ENCODE data around the gene TMEM245. TPM values are rescaled to one million over a fixed set of nuclear protein-coding genes. Genes with fewer than 3 reads are reported as not detected.

Gene TMEM245
- polyA plus RNA-seq, 3 donors from 2014 or later: 13.1 to 29.8 (median 20.8) TPM

GRCh38 chr9:109035684-109036423 is 83.9 kb downstream of the TMEM245 start:
- Mint-ChIP-seq H3K4me3 (no peak overlapping the region), H3K27ac (peak overlapping the region in 2 of 6 donors; percentile 41 to 53), H3K27me3 (ENCODE audit: low read depth in 3 of 3) (peaks cover 0 to 2% (median 0%) of the 10 kb centered on the region in 3 donors), H3K4me1 (no peaks in the 10 kb centered on the region), H3K36me3 (peaks cover 29 to 40% (median 32%) of the 10 kb centered on the region in 3 donors), H3K9me3 (no peaks in the 10 kb centered on the region)
- no peak for DNase-seq

- DNase-seq: no peak
- H3K27ac Mint-ChIP-seq: no peak overlapping the region
- peaks cover 0 to 2% (median 0%) of the 10 kb centered on the region in 3 donors for H3K27me3 Mint-ChIP-seq (ENCODE audit: low read depth in 3 of 3)
- H3K9me3 Mint-ChIP-seq: no peaks in the 10 kb centered on the region
- H3K4me3 Mint-ChIP-seq: no peak overlapping the region
- H3K36me3 Mint-ChIP-seq: peaks cover 24 to 35% (median 26%) of the 10 kb centered on the region in 3 donors
- H3K4me1 Mint-ChIP-seq: no peaks in the 10 kb centered on the region
Measured at GRCh38 chr9:109033941-109034700, 85.6 kb downstream of the TMEM245 start.

- DNase-seq: no peak
- H3K9me3 Mint-ChIP-seq: no peaks in the 10 kb centered on the region
- peaks cover 19 to 32% (median 25%) of the 10 kb centered on the region in 3 donors for H3K36me3 Mint-ChIP-seq
Measured at GRCh38 chr9:109031241-109031640, 88.5 kb downstream of the TMEM245 start.

GRCh38 chr9:109030426-109030825 is 89.3 kb downstream of the TMEM245 start:
- H3K27ac Mint-ChIP-seq: no peak overlapping the region
- no peaks in the 10 kb centered on the region for H3K27me3 Mint-ChIP-seq (ENCODE audit: low read depth in 3 of 3)
- no peaks in the 10 kb centered on the region for H3K9me3 Mint-ChIP-seq
- H3K4me3 Mint-ChIP-seq: no peak overlapping the region
- peaks cover 0 to 1% of the 10 kb centered on the region in 2 donors for H3K4me1 Mint-ChIP-seq
- DNase-seq: no peak
- H3K36me3 Mint-ChIP-seq: peaks cover 15 to 26% (median 21%) of the 10 kb centered on the region in 3 donors

More at GRCh38 chr9:109031241-109031640, 88.5 kb downstream of the TMEM245 start:
- no peak overlapping the region for H3K4me3 Mint-ChIP-seq
- H3K27ac Mint-ChIP-seq: no peak overlapping the region
- H3K27me3 Mint-ChIP-seq (ENCODE audit: low read depth in 3 of 3): peaks cover 0 to 2% (median 0%) of the 10 kb centered on the region in 3 donors
- peaks cover 0 to 1% of the 10 kb centered on the region in 2 donors for H3K4me1 Mint-ChIP-seq

- H3K27me3 Mint-ChIP-seq (ENCODE audit: low read depth in 3 of 3): no peaks in the 10 kb centered on the region
- H3K9me3 Mint-ChIP-seq: no peaks in the 10 kb centered on the region
- no peak overlapping the region for H3K4me3 Mint-ChIP-seq
- H3K4me1 Mint-ChIP-seq: peaks cover 1 to 11% of the 10 kb centered on the region in 2 donors
- no peak for DNase-seq
- H3K27ac Mint-ChIP-seq: no peak overlapping the region
- peaks cover 11 to 29% (median 17%) of the 10 kb centered on the region in 3 donors for H3K36me3 Mint-ChIP-seq
Measured at GRCh38 chr9:109028457-109028856, 91.3 kb downstream of the TMEM245 start.

- peaks cover 1 to 11% of the 10 kb centered on the region in 2 donors for H3K4me1 Mint-ChIP-seq
- H3K27me3 Mint-ChIP-seq (ENCODE audit: low read depth in 3 of 3): no peaks in the 10 kb centered on the region
- no peak for DNase-seq
- no peak overlapping the region for H3K4me3 Mint-ChIP-seq
- H3K36me3 Mint-ChIP-seq: peaks cover 7 to 24% (median 13%) of the 10 kb centered on the region in 3 donors
- H3K9me3 Mint-ChIP-seq: no peaks in the 10 kb centered on the region
- H3K27ac Mint-ChIP-seq: no peak overlapping the region
Measured at GRCh38 chr9:109027176-109027575, 92.6 kb downstream of the TMEM245 start.

GRCh38 chr9:109026306-109026705 is 93.4 kb downstream of the TMEM245 start:
- Mint-ChIP-seq H3K36me3 (peaks cover 3 to 20% (median 8%) of the 10 kb centered on the region in 3 donors), H3K27me3 (ENCODE audit: low read depth in 3 of 3) (no peaks in the 10 kb centered on the region), H3K4me3 (no peak overlapping the region), H3K4me1 (peaks cover 1 to 11% of the 10 kb centered on the region in 2 donors), H3K27ac (peak overlapping the region in 1 of 6 donors; percentile 55), H3K9me3 (no peaks in the 10 kb centered on the region)
- DNase-seq: no peak

GRCh38 chr9:109022873-109023272 is 96.9 kb downstream of the TMEM245 start:
- H3K4me3 Mint-ChIP-seq: no peak overlapping the region
- H3K27me3 Mint-ChIP-seq (ENCODE audit: low read depth in 3 of 3): no peaks in the 10 kb centered on the region
- no peak for DNase-seq
- no peaks in the 10 kb centered on the region for H3K9me3 Mint-ChIP-seq
- peaks cover 0 to 16% (median 2%) of the 10 kb centered on the region in 3 donors for H3K36me3 Mint-ChIP-seq
- peaks cover 1 to 11% of the 10 kb centered on the region in 2 donors for H3K4me1 Mint-ChIP-seq
- no peak overlapping the region for H3K27ac Mint-ChIP-seq

GRCh38 chr9:109020581-109021511 is 98.9 kb downstream of the TMEM245 start:
- Mint-ChIP-seq H3K4me1 (peaks cover 0 to 11% of the 10 kb centered on the region in 2 donors), H3K9me3 (no peaks in the 10 kb centered on the region), H3K27ac (no peak overlapping the region), H3K4me3 (no peak overlapping the region), H3K36me3 (peaks cover 0 to 16% (median 2%) of the 10 kb centered on the region in 3 donors), H3K27me3 (ENCODE audit: low read depth in 3 of 3) (no peaks in the 10 kb centered on the region)
- DNase-seq: no peak

- no peaks in the 10 kb centered on the region for H3K27me3 Mint-ChIP-seq (ENCODE audit: low read depth in 3 of 3)
- H3K4me3 Mint-ChIP-seq: no peak overlapping the region
- peaks cover 0 to 16% (median 2%) of the 10 kb centered on the region in 3 donors for H3K36me3 Mint-ChIP-seq
- H3K27ac Mint-ChIP-seq: no peak overlapping the region
- no peak for DNase-seq
- H3K4me1 Mint-ChIP-seq: peaks cover 0 to 11% of the 10 kb centered on the region in 2 donors
- no peaks in the 10 kb centered on the region for H3K9me3 Mint-ChIP-seq
Measured at GRCh38 chr9:109020113-109020512, 99.6 kb downstream of the TMEM245 start.

- H3K9me3 Mint-ChIP-seq: no peaks in the 10 kb centered on the region
- no peak overlapping the region for H3K4me3 Mint-ChIP-seq
- no peak for DNase-seq
- peaks cover 0 to 13% (median 2%) of the 10 kb centered on the region in 3 donors for H3K36me3 Mint-ChIP-seq
- H3K27me3 Mint-ChIP-seq (ENCODE audit: low read depth in 3 of 3): no peaks in the 10 kb centered on the region
- H3K4me1 Mint-ChIP-seq: peaks cover 0 to 6% of the 10 kb centered on the region in 2 donors
- no peak overlapping the region for H3K27ac Mint-ChIP-seq
Measured at GRCh38 chr9:109019420-109019819, 100.3 kb downstream of the TMEM245 start.

- DNase-seq: no peak
- Mint-ChIP-seq H3K27ac (no peak overlapping the region), H3K4me3 (no peak overlapping the region), H3K4me1 (peaks cover 6 to 10% of the 10 kb centered on the region in 2 donors), H3K36me3 (peaks cover 0 to 7% (median 2%) of the 10 kb centered on the region in 3 donors), H3K27me3 (ENCODE audit: low read depth in 3 of 3) (peaks cover 1 to 2% (median 2%) of the 10 kb centered on the region in 3 donors), H3K9me3 (no peaks in the 10 kb centered on the region)
Measured at GRCh38 chr9:109017493-109017892, 102.3 kb downstream of the TMEM245 start.

- Mint-ChIP-seq H3K4me3 (no peak overlapping the region), H3K36me3 (peaks cover 0 to 7% (median 2%) of the 10 kb centered on the region in 3 donors), H3K27ac (peak overlapping the region in 1 of 6 donors; percentile 35), H3K27me3 (ENCODE audit: low read depth in 3 of 3) (peaks cover 2 to 4% (median 2%) of the 10 kb centered on the region in 3 donors), H3K4me1 (peaks cover 11 to 14% of the 10 kb centered on the region in 2 donors), H3K9me3 (no peaks in the 10 kb centered on the region)
- DNase-seq: no peak
Measured at GRCh38 chr9:109017061-109017460, 102.7 kb downstream of the TMEM245 start.
